ENCODE results near the gene PCSK7.

PCSK7 gene

GRCh38 chr11:117230286-117230961 lies 1.4 kb downstream of the PCSK7 start:
- peak in 1 of 4 experiments; percentile 15 for DNase-seq

DNA sequence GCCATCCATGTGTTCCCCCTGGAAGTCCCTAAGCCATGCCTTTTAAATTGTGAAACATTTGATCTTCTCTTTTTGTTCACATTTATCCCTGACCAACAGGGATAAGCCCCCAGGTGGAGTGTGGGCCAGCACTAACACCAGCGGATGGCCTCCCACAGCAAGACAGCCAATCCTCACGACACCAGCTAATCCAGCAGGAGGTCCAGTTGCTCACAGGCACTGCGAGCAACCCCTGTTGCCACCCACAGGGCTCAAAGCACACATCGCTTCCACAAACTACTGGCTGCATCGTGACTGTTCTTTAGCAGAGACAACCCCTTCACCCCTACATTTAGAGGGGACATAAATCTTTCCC lies 2.0 kb downstream of the PCSK7 start:
- DNase-seq = no peak

- no peak for DNase-seq
These were observed 2.5 kb downstream of the PCSK7 start for GRCh38 chr11:117229411-117229810.

DNA sequence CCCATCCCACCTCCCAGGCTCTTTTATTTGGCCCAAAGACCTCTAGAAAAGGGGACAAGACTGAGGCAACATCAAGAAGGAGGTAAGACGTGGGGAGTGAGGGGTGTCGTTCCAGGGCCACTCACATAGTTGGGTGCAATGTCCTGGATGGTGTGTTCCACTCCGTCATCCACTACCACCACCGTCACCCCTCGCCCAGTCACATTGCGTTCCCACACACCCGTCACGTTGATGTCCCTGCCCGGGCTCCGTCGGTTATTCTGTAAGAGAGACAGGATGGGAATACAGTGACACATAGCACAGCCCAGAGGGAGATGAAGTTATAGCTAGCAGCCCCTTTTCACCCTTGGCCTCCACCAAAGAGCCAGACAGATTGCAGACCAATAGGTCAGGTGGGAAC lies 3.8 kb downstream of the PCSK7 start:
- no peak for DNase-seq

DNA sequence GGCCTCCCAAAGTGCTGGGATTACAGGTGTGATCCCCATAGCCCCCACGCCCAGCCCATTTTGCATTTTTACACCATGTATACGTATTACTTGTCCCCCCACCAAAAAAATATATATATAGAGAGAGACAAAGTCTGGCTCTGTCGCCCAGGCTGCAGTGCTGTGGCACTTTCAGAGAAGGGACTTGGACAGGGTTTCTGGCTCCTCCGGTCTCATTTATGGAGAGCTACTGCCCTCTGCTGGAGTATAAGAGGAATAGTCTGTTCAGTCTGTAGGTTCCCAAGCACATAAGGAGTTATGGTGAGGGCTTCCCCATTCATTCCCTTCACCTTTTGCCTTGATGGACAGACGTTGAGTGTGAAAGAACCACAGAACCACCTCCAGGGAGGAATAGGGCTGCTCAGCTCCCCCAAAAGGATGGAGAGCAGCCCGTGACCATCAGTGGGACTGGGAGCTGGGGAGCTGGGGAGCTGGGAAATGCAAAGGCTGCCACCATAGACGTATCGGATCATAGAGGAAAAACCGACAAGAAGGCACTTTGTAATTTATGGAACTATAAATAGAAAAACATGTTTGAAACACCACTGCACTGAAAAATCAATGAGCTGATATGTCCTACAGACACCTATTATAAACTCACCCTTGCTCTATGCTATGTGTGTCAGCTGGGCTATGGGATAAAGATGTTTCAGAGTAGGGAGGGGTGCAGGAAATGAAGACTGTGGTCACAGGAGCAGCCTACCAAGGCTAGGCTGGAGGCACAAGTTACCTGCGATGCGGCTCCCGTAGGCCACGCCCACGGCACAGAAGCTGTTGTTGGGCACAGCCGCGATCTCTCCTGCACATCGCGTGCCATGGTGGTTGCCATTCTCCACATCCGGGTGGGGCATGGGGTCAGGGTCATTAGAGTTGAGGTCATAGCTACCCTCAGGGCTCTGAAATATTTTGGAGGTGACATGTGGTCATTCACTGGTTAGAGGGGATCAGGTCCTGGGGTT lies 5.2 kb downstream of the PCSK7 start:
- peak in 1 of 4 experiments; percentile 17 for DNase-seq

GRCh38 chr11:117225553-117226170 lies 6.2 kb downstream of the PCSK7 start:
- DNase-seq = no peak

GRCh38 chr11:117223741-117224689 lies 7.9 kb downstream of the PCSK7 start:
- DNase-seq = no peak

DNA sequence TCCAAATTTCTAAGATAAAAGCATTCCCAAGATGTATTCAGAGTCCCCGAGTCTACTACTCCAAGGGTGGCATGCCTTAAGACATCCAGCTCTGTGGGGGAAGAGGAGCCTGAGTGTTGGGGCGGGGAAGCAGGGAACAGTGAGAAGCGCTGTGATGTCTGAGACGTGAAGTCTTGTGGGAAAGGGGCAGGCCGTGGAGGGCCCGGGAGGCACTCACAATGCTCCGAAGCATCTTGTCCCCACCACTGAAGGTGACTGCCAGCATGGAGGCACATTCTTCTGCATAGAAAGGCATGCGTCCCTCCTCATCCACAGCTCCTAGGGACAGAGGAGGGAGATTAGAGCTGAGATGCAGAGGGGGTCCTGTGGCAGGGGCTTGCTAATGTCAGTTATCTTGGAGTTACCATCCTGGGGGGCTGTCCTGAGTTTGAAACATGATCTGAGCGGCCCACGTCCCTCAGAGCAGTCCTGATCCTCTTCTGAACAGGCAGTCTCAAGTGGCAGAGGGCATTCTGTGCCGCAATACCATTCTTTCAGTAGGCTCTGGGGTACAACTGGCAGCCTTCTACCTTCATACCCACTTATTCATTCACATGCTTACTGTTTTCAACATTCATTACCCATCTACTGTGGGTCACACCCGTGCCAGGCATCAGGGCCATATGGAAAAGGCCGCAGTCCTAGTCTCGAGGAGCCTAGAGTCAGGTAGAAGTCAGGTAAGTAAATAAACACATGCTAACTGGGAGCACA lies 8.7 kb downstream of the PCSK7 start:
- no peak for DNase-seq

GRCh38 chr11:117221775-117222517 lies 9.9 kb downstream of the PCSK7 start:
- no peak for DNase-seq

GRCh38 chr11:117220999-117221774 lies 10.7 kb downstream of the PCSK7 start:
- no peak for DNase-seq

DNA sequence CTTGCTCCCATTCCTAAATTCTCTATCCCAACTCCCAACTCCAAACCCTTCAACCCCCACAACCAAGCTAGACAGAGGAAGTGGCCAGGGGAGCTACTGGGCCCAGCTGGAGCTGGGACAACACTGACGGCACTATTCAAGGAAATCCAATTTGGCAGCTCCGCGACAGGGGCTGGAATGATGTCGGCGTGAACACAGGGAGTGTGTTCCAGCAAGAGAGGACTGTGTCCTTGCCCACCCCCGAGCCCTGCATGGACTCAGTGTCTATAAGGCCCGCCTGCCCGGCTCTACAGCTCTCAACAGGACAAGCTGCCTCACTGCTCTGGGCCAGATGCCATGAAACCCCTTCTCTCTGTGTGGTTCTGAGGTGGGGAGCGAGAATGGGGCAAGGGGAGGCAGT lies 11.3 kb downstream of the PCSK7 start:
- DNase-seq = no peak

DNA sequence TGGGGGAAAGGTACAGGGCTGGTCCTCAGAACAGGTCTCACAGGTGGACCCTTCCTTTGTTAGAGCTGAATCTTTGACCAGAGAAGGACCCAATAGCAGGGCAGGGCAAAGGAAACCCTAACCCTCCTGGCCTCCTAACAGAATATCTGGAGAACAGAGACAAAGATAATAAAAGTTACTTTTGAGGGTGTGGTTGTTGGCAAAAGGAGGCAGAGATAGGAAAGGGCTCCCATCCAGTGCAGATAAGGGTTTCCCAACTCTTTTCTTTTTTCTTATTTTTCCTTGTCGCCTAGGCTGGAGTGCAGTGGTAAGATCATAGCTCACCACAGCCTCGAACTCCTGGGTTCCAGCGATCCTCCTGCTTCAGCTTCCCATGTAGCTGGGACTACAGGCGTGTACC lies 11.9 kb downstream of the PCSK7 start:
- no peak for DNase-seq

DNA sequence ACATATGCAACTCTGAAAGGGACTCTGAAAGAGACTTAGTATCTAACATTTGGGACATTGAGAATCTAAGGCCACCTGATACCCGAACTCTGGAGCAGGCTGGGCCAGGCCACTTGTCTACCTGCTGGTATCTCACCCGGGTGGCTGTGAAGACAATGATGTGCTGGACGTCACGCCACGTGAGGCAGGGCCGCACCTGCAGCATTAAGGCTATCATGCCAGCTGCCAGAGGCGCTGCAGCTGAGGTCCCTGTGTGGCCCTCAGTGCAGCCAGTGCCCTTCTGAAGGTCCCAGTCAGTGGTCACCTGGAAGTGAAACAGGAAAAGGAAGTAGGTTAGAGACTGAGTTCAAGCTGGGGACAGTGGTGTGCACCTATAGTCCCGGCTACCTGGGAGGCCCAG lies 12.4 kb downstream of the PCSK7 start:
- DNase-seq = no peak

DNA sequence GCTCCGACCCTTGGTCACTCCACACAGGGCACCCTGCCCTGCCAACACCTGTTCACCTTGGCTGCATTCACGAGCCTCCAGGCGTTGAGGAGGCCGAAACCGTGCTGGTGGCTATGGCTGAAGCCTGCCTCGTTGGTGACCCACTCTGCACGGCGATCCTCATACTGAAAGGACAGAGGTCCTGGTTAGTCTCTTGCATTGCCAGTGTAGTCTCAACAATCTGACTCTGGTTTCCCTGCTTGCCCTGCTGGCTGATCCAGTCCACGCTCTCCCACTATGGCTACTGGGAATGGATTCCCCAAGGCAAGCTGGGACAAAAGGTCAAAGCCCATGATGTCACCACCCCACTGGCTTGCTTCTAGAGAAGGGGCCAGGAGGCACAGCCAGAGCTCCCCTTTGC lies 12.9 kb downstream of the PCSK7 start:
- no peak for DNase-seq

GRCh38 chr11:117218133-117218915 lies 13.5 kb downstream of the PCSK7 start:
- DNase-seq = no peak

DNA sequence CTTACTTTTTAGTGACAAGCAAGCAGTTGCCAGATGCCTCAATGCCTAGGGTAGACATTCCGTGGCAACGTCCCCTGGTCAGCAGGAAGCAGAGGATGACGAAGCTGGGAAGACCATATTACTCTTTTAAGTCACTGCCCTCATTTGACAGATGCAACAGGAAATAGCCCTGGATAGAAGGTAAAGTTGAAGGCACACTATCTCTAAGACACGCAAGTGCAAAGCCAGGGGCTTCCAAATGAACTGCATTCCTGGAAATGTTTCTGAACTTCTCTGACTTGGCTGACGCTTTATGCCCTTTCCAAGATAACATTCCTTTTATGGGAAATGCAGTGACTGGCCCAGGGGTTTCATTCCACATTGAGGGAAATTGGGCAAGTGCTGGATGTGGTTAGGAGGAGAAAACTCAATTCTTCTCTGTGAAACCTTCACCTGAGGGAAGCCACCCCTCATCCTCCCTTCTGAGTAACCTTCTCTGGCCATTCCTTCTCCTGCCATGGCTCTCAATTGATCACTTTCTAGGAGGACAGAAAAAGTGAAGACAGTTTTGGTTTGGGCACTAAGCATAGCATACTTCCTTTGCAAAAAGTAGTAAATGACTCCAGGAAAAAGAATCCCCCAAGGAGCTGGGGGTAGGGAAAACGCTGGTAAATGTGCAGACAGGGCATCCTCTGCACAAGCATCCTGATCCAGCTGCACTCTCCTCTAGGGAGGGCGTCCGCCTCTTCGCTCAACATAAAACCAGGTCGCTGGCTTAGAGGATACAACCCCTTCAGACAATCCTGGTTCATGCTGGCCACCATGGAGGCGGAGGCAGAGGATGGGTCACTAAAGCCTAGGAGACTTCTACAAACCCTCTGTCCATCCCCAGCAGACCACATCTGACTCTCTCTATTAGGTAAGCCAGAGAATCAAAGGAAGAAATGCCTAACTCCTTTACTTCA lies 14.5 kb downstream of the PCSK7 start:
- no peak for DNase-seq

GRCh38 chr11:117214404-117215110 lies 17.3 kb downstream of the PCSK7 start:
- no peak for DNase-seq
